ENCODE results near the gene GEMIN5. TPM values are rescaled to one million over a fixed set of nuclear protein-coding genes. Genes with fewer than 3 reads are reported as not detected.

Gene GEMIN5
- total RNA-seq, 2 donors from 2014 or later: 14.6 to 20.3 TPM

GRCh38 chr5:154956712-154957111 is 18.7 kb upstream of the GEMIN5 start:
- Histone ChIP-seq H3K9me3 (no peaks in the 10 kb centered on the region), H3K36me3 (peaks cover 0 to 4% of the 10 kb centered on the region in 2 donors), H3K27me3 (replicated peaks; ENCODE audit: insufficient read depth) (no peaks in the 10 kb centered on the region), H3K4me1 (replicated peaks) (no peaks in the 10 kb centered on the region), H3K4me3 (no peak overlapping the region), H3K27ac (no peak overlapping the region)
- intact Hi-C loops (cut with DNase I): no loop called here
- TF ChIP-seq CTCF (IDR thresholded peaks at IDR 0.05): no peak
- no peak for TF ChIP-seq POLR2A (IDR thresholded peaks at IDR 0.05)
- no peak for TF ChIP-seq POLR2AphosphoS5 (IDR thresholded peaks at IDR 0.05)
- no peak for DNase-seq (ENCODE audit: low spot score)

- Histone ChIP-seq H3K27me3 (replicated peaks; ENCODE audit: insufficient read depth) (no peaks in the 10 kb centered on the region), H3K4me3 (no peak overlapping the region), H3K9me3 (no peaks in the 10 kb centered on the region), H3K27ac (no peak overlapping the region), H3K4me1 (replicated peaks) (no peaks in the 10 kb centered on the region), H3K36me3 (no peaks in the 10 kb centered on the region)
- no peak for TF ChIP-seq CTCF (IDR thresholded peaks at IDR 0.05)
- no peak for TF ChIP-seq POLR2AphosphoS5 (IDR thresholded peaks at IDR 0.05)
- no peak for TF ChIP-seq POLR2A (IDR thresholded peaks at IDR 0.05)
- DNase-seq (ENCODE audit: low spot score): no peak
- intact Hi-C loops (cut with DNase I): no loop called here
- 89% methylated on average over 2 of the region's 2 CpGs for WGBS
These were observed 11.8 kb upstream of the GEMIN5 start for GRCh38 chr5:154949781-154950180.

GRCh38 chr5:154948313-154948712 is 10.3 kb upstream of the GEMIN5 start:
- 96% methylated on average over 4 of the region's 4 CpGs for WGBS
- no peaks in the 10 kb centered on the region for H3K27me3 ChIP-seq (replicated peaks; ENCODE audit: insufficient read depth)
- no peaks in the 10 kb centered on the region for H3K9me3 ChIP-seq
- no peaks in the 10 kb centered on the region for H3K36me3 ChIP-seq
- no peaks in the 10 kb centered on the region for H3K4me1 ChIP-seq (replicated peaks)
- TF ChIP-seq POLR2A (IDR thresholded peaks at IDR 0.05) (no peak), CTCF (IDR thresholded peaks at IDR 0.05) (no peak), POLR2AphosphoS5 (IDR thresholded peaks at IDR 0.05) (no peak)
- intact Hi-C loops (cut with DNase I): no loop called here
- no peak overlapping the region for H3K27ac ChIP-seq
- H3K4me3 ChIP-seq: no peak overlapping the region
- no peak for DNase-seq (ENCODE audit: low spot score)

- no peaks in the 10 kb centered on the region for H3K36me3 ChIP-seq
- no peak for DNase-seq (ENCODE audit: low spot score)
- no peak overlapping the region for H3K4me3 ChIP-seq
- no peak overlapping the region for H3K27ac ChIP-seq
- no peak for TF ChIP-seq POLR2A (IDR thresholded peaks at IDR 0.05)
- TF ChIP-seq POLR2AphosphoS5 (IDR thresholded peaks at IDR 0.05): no peak
- TF ChIP-seq CTCF (IDR thresholded peaks at IDR 0.05): no peak
- no peaks in the 10 kb centered on the region for H3K4me1 ChIP-seq (replicated peaks)
- 76% methylated on average over 6 of the region's 6 CpGs for WGBS
- no peaks in the 10 kb centered on the region for H3K27me3 ChIP-seq (replicated peaks; ENCODE audit: insufficient read depth)
- intact Hi-C loops (cut with DNase I): no loop called here
- H3K9me3 ChIP-seq: no peaks in the 10 kb centered on the region
These were observed 9.8 kb upstream of the GEMIN5 start for GRCh38 chr5:154947778-154948177.

- 91% methylated on average over 2 of the region's 2 CpGs for WGBS
- no peak for DNase-seq (ENCODE audit: low spot score)
- TF ChIP-seq POLR2A (IDR thresholded peaks at IDR 0.05): no peak
- TF ChIP-seq POLR2AphosphoS5 (IDR thresholded peaks at IDR 0.05): no peak
- TF ChIP-seq CTCF (IDR thresholded peaks at IDR 0.05): peak in 3 of 4 experiments; percentile 42 to 60 (median 56)
- Histone ChIP-seq H3K36me3 (no peaks in the 10 kb centered on the region), H3K9me3 (no peaks in the 10 kb centered on the region), H3K27ac (no peak overlapping the region), H3K4me1 (replicated peaks) (peaks cover 4% of the 10 kb centered on the region), H3K27me3 (replicated peaks; ENCODE audit: insufficient read depth) (no peaks in the 10 kb centered on the region), H3K4me3 (no peak overlapping the region)
- intact Hi-C loops (cut with DNase I): no loop called here
These were observed 7.8 kb upstream of the GEMIN5 start for GRCh38 chr5:154945695-154946301.

Measured in prostate gland (tissue), 2 donors.